ENCODE measurements around the gene CYP2C18. TPM values are rescaled to one million over a fixed set of nuclear protein-coding genes. Genes with fewer than 3 reads are reported as not detected.
A peak's percentile ranks its signal among the peaks of the same experiment; 100 is the strongest.

The CYP2C18 gene
- total and polyA plus RNA-seq, 2 of the 13 experiments (the other 11 are each of a cell fraction or from before 2014, with no cell fraction given): 0.07 TPM; not detected in 1

DNA sequence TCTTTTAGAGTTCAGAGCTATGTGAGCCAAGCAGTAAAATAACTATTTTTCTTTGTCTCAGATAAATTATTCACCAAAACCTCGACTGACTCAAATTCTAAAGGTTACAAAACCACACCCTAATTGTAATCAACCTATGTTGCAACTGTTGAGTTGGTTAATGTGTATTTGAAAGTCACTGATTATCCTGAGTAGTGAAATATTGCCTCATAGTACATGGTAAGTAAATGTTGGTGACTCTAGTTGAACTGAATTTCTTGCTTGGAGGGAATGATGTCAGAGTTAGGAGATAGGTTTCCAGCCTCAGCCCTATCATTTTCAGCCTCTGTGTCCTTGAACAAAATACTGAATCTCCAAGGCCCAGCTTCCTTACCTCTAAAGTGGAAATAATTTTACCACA lies 3.0 kb upstream of the CYP2C18 start (continued):
- TF ChIP-seq, protein P1, sequence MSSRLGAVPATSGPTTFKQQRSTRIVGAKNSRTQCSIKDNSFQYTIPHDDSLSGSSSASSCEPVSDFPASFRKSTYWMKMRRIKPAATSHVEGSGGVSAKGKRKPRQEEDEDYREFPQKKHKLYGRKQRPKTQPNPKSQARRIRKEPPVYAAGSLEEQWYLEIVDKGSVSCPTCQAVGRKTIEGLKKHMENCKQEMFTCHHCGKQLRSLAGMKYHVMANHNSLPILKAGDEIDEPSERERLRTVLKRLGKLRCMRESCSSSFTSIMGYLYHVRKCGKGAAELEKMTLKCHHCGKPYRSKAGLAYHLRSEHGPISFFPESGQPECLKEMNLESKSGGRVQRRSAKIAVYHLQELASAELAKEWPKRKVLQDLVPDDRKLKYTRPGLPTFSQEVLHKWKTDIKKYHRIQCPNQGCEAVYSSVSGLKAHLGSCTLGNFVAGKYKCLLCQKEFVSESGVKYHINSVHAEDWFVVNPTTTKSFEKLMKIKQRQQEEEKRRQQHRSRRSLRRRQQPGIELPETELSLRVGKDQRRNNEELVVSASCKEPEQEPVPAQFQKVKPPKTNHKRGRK (CRISPR knock-in tag; IDR thresholded peaks at IDR 0.05): no peak
- TF ChIP-seq ZC3H4 (CRISPR knock-in tag; IDR thresholded peaks at IDR 0.05; ENCODE audit: borderline replicate concordance): no peak
- no peak for TF ChIP-seq ZNF879 (CRISPR knock-in tag; IDR thresholded peaks at IDR 0.05)
- TF ChIP-seq RCOR2 (CRISPR knock-in tag; IDR thresholded peaks at IDR 0.05): 0 out of 2 replicates have a peak, but pooled peaks have one; percentile 15
- TF ChIP-seq ZNF124 (CRISPR knock-in tag; IDR thresholded peaks at IDR 0.05): 0 out of 2 replicates have a peak, but pooled peaks have one; percentile 55
- peak; percentile 68; the same call in 1 of the 2 replicates for TF ChIP-seq NCOR1 (IDR thresholded peaks at IDR 0.05; ENCODE audit: borderline replicate concordance, low read length)
- TF ChIP-seq, protein P2, sequence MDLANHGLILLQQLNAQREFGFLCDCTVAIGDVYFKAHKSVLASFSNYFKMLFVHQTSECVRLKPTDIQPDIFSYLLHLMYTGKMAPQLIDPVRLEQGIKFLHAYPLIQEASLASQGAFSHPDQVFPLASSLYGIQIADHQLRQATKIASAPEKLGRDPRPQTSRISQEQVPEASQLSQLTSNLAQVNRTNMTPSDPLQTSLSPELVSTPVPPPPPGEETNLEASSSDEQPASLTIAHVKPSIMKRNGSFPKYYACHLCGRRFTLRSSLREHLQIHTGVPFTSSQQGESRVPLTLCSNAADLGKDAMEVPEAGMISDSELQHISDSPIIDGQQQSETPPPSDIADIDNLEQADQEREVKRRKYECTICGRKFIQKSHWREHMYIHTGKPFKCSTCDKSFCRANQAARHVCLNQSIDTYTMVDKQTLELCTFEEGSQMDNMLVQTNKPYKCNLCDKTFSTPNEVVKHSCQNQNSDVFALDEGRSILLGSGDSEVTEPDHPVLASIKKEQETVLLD (CRISPR knock-in tag; IDR thresholded peaks at IDR 0.05; ENCODE audit: low read depth): no peak
- 0 out of 2 replicates have a peak, but pooled peaks have one; percentile 41 for TF ChIP-seq ELF3 (CRISPR knock-in tag; IDR thresholded peaks at IDR 0.05)
- TF ChIP-seq ZNF10 (CRISPR knock-in tag; IDR thresholded peaks at IDR 0.05; ENCODE audit: borderline replicate concordance, low read depth): no peak
- 0 out of 2 replicates have a peak, but pooled peaks have one; percentile 7 for TF ChIP-seq JUND (CRISPR knock-in tag; IDR thresholded peaks at IDR 0.05)
- TF ChIP-seq SPEN (CRISPR knock-in tag; IDR thresholded peaks at IDR 0.05; ENCODE audit: low read depth): no peak
- 0 out of 2 replicates have a peak, but pooled peaks have one; percentile 24 for TF ChIP-seq FOXP1 (IDR thresholded peaks at IDR 0.05)
- TF ChIP-seq FOXP1 (CRISPR knock-in tag; IDR thresholded peaks at IDR 0.05): peak; percentile 72
- TF ChIP-seq NFKBIZ (CRISPR knock-in tag; IDR thresholded peaks at IDR 0.05): no peak
- no peak for TF ChIP-seq ZNF709 (CRISPR knock-in tag; IDR thresholded peaks at IDR 0.05)
- TF ChIP-seq ATF7-NPFF (CRISPR knock-in tag; IDR thresholded peaks at IDR 0.05; ENCODE audit: low read depth): no peak
- TF ChIP-seq ZNF782 (CRISPR knock-in tag; IDR thresholded peaks at IDR 0.05; ENCODE audit: borderline replicate concordance): no peak
- no peak for TF ChIP-seq TCF7 (IDR thresholded peaks at IDR 0.05; ENCODE audit: low read depth)
- peak; percentile 63 for TF ChIP-seq GFI1 (CRISPR knock-in tag; IDR thresholded peaks at IDR 0.05; ENCODE audit: borderline replicate concordance)
- no peak for TF ChIP-seq ZSCAN22 (CRISPR knock-in tag; IDR thresholded peaks at IDR 0.05)
- TF ChIP-seq ZNF674 (CRISPR knock-in tag; IDR thresholded peaks at IDR 0.05; ENCODE audit: low read depth): no peak
- peak; percentile 50 for TF ChIP-seq FOXP4 (CRISPR knock-in tag; IDR thresholded peaks at IDR 0.05)
- no peak for TF ChIP-seq SALL2 (CRISPR knock-in tag; IDR thresholded peaks at IDR 0.05)
- TF ChIP-seq HNF4A (CRISPR knock-in tag; IDR thresholded peaks at IDR 0.05): peak; percentile 57
- peak; percentile 71 for TF ChIP-seq NCOA2 (CRISPR knock-in tag; IDR thresholded peaks at IDR 0.05)
- TF ChIP-seq, protein P3, sequence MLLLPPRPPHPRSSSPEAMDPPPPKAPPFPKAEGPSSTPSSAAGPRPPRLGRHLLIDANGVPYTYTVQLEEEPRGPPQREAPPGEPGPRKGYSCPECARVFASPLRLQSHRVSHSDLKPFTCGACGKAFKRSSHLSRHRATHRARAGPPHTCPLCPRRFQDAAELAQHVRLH (CRISPR knock-in tag; IDR thresholded peaks at IDR 0.05; ENCODE audit: borderline replicate concordance, low read depth): no peak
